ENCODE results near the gene LRMDA. TPM values are rescaled to one million over a fixed set of nuclear protein-coding genes. Genes with fewer than 3 reads are reported as not detected.

The LRMDA gene
- total RNA-seq, 2 donors from 2014 or later: 9.6 to 12.6 TPM

DNA sequence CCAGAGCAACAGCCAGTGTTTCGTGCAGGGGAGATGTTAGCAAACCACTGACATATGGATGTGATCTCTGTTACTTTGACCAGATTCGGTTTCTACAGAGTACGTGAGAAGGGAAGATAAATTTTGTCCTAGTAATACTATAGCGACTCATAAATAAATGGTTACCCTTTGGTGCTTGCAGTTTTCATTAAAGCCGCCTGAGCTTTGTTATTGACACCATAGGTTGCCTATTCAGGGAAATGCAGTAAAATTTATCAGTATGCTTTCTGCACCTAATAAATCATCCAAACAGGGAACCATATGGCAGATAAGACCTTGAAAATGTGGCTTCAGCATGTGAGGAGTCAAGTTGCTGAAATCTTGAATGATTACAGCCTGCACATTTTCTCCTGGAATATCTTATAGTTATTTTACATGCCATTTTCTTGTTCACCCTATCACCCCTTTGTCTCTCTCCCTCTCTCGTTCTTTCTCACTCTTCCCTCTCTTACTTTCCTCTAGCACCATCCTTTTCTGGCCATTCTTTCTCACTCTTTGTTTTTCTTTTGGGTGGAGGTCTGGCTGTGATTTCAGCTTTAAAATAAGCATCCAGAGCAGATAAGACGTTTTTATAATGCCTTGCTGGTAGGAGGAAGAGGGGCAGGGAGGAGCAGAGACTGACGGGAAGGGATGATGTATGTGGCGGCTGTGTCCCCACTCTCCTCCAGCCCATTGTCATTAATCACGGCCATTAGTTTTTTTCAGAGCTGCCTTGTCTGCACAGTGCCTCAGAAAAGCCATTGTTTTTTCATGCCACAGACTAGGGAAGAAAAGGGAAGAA is 182.5 kb downstream of the LRMDA start:
- no peaks in the 10 kb centered on the region for H3K36me3 ChIP-seq
- WGBS: 47% methylated on average over 10 of the region's 10 CpGs
- intact Hi-C loops (cut with DNase I): no loop called here
- no peak for DNase-seq (ENCODE audit: low spot score)
- no peak for TF ChIP-seq POLR2AphosphoS5 (IDR thresholded peaks at IDR 0.05)
- TF ChIP-seq POLR2A (IDR thresholded peaks at IDR 0.05): no peak
- TF ChIP-seq, protein P1, sequence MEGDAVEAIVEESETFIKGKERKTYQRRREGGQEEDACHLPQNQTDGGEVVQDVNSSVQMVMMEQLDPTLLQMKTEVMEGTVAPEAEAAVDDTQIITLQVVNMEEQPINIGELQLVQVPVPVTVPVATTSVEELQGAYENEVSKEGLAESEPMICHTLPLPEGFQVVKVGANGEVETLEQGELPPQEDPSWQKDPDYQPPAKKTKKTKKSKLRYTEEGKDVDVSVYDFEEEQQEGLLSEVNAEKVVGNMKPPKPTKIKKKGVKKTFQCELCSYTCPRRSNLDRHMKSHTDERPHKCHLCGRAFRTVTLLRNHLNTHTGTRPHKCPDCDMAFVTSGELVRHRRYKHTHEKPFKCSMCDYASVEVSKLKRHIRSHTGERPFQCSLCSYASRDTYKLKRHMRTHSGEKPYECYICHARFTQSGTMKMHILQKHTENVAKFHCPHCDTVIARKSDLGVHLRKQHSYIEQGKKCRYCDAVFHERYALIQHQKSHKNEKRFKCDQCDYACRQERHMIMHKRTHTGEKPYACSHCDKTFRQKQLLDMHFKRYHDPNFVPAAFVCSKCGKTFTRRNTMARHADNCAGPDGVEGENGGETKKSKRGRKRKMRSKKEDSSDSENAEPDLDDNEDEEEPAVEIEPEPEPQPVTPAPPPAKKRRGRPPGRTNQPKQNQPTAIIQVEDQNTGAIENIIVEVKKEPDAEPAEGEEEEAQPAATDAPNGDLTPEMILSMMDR (IDR thresholded peaks at IDR 0.05): no peak
- no peaks in the 10 kb centered on the region for H3K4me1 ChIP-seq (replicated peaks)
- H3K9me3 ChIP-seq: no peaks in the 10 kb centered on the region
- H3K4me3 ChIP-seq: no peak overlapping the region
- no peak overlapping the region for H3K27ac ChIP-seq
- no peaks in the 10 kb centered on the region for H3K27me3 ChIP-seq (replicated peaks; ENCODE audit: insufficient read depth)

DNA sequence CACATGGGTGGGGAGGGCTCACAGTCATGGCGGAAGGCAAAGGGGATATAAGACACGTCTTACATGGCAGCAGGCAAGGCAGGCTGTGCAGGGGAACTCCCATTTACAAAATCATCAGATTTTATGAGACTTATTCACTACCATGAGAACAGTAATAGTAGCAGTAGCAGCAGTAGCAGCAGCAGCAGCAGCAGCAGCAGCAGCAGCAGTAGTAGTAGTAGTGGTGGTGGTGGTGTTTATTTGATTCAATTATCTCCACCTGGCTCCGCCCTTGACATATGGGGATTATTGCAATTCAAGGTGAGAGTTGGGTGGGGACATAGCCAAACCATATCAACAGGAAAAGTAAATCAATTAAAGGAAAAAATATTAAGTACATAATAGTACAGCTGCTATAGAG is 184.7 kb downstream of the LRMDA start:
- no peak for DNase-seq (ENCODE audit: low spot score)
- H3K36me3 ChIP-seq: no peaks in the 10 kb centered on the region
- intact Hi-C loops (cut with DNase I): no loop called here
- WGBS: 86% methylated on average over 3 of the region's 3 CpGs
- H3K4me3 ChIP-seq: no peak overlapping the region
- no peaks in the 10 kb centered on the region for H3K27me3 ChIP-seq (replicated peaks; ENCODE audit: insufficient read depth)
- no peaks in the 10 kb centered on the region for H3K9me3 ChIP-seq
- H3K4me1 ChIP-seq (replicated peaks): no peaks in the 10 kb centered on the region
- no peak overlapping the region for H3K27ac ChIP-seq
- TF ChIP-seq POLR2A (IDR thresholded peaks at IDR 0.05): no peak
- TF ChIP-seq, protein P1 (IDR thresholded peaks at IDR 0.05): no peak
- TF ChIP-seq POLR2AphosphoS5 (IDR thresholded peaks at IDR 0.05): no peak

DNA sequence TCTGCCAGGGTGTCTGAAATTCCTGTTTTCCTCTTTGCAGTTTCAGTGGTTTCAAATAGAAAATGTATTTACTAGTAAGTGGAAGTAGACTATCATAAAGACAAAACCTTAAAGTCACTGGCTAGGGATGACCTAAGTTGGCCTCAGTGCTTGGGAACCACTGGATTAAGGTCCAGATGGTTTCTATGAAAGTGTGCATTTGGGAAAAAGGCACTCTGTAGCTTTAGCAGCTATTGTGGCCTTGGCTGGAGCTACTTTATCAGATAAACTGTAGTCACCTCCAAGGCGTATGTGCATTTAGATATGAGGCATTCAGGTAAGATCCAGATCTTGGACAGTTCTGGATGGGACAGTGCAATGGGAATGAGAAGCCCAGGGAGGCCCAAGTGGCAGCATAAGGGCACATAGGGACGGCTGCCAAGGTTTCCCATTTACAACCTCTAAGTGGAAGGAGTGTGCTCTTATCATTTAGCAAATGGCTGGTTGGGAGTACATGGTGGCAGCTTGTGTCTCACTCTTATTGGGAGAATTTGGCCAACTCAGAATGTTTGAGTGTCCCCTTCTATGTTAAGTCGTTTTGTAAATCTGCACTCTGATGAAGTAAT is 185.6 kb downstream of the LRMDA start:
- DNase-seq (ENCODE audit: low spot score): no peak
- Histone ChIP-seq H3K27ac (no peak overlapping the region), H3K9me3 (no peaks in the 10 kb centered on the region), H3K36me3 (no peaks in the 10 kb centered on the region), H3K27me3 (replicated peaks; ENCODE audit: insufficient read depth) (no peaks in the 10 kb centered on the region), H3K4me3 (no peak overlapping the region), H3K4me1 (replicated peaks) (no peaks in the 10 kb centered on the region)
- WGBS: 96% methylated on average over 3 of the region's 3 CpGs
- TF ChIP-seq POLR2A (IDR thresholded peaks at IDR 0.05) (no peak), POLR2AphosphoS5 (IDR thresholded peaks at IDR 0.05) (no peak)
- TF ChIP-seq, protein P1 (IDR thresholded peaks at IDR 0.05): no peak
- intact Hi-C loops (cut with DNase I): no loop called here

DNA sequence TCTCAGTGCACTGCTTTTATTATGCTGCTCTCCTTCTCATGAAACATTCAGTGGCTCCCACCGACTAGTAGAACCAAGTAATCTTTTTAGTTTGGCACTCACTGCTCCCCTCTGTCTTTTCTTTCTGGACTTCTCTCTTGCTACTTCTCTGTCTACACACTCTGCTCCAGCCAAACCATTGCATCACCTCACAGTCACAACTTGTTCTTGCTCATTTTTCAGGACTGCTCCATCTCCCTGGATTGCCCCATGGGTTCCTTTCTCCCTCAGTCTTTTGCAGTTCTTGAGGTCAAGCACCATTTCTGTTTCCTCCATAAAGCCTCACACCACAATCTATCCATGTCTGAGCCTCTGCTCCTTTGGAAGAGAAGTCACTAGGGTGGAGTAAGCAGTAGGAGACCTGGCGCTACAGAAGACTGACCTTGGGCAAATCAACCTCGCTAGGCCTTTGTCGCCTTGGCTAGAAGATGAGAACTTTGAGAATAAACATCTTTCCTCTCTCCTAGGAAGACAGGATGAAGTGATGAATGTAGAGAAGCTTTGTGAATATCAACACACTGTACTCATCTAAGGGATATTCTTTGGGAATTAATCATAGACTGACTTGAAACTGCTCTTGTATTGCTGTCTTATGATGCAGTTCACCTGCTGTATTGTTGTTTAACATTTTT is 186.2 kb downstream of the LRMDA start:
- TF ChIP-seq POLR2AphosphoS5 (IDR thresholded peaks at IDR 0.05) (no peak), POLR2A (IDR thresholded peaks at IDR 0.05) (no peak)
- TF ChIP-seq, protein P1 (IDR thresholded peaks at IDR 0.05): no peak
- intact Hi-C loops (cut with DNase I): no loop called here
- Histone ChIP-seq H3K9me3 (no peaks in the 10 kb centered on the region), H3K36me3 (no peaks in the 10 kb centered on the region), H3K4me3 (no peak overlapping the region), H3K27ac (no peak overlapping the region), H3K4me1 (replicated peaks) (no peaks in the 10 kb centered on the region), H3K27me3 (replicated peaks; ENCODE audit: insufficient read depth) (no peaks in the 10 kb centered on the region)
- WGBS: 87% methylated on average over 4 of the region's 4 CpGs
- no peak for DNase-seq (ENCODE audit: low spot score)
